Neuronal stem cell (in vitro differentiated cells): ENCODE data around the gene KRTCAP3.

Source experiments
- DNase-seq: peaks from one replicate; pipeline ENCODE4 v3.0.0-alpha.2; 2013; ENCODE audit warnings: low spot score
- H2AFZ ChIP-seq: one replicate; pipeline ENCODE4 v1.6.1; 2013; ENCODE audit warnings: mild to moderate bottlenecking, low read length, inconsistent platforms
- H2AK5ac ChIP-seq: 2 replicates; pipeline ENCODE4 v1.6.1; 2013; ENCODE audit warnings: low read depth, mild to moderate bottlenecking, inconsistent platforms, low read length, moderate library complexity, mixed read lengths
- H2BK120ac ChIP-seq: 2 replicates; pipeline ENCODE4 v1.6.1; 2013; ENCODE audit warnings: low read depth, mild to moderate bottlenecking, inconsistent platforms, low read length, moderate library complexity, mixed read lengths
- H2BK12ac ChIP-seq: one replicate; pipeline ENCODE4 v1.6.1; 2013; ENCODE audit warnings: low read length, inconsistent platforms
- H2BK15ac ChIP-seq: 2 replicates; pipeline ENCODE4 v1.6.1; 2013; ENCODE audit warnings: mild to moderate bottlenecking, low read length, inconsistent platforms, mixed read lengths
- H2BK5ac ChIP-seq: one replicate; pipeline ENCODE4 v1.6.1; 2013; ENCODE audit warnings: inconsistent platforms, mild to moderate bottlenecking, low read length, moderate library complexity
- H3K14ac ChIP-seq: one replicate; pipeline ENCODE4 v1.6.1; 2013; ENCODE audit warnings: low read length, inconsistent platforms
- H3K18ac ChIP-seq: 2 replicates; pipeline ENCODE4 v1.6.1; 2013; ENCODE audit warnings: low read length, inconsistent platforms
- H3K23ac ChIP-seq: 2 replicates; pipeline ENCODE4 v1.6.1; 2013; ENCODE audit warnings: low read depth, mild to moderate bottlenecking, mixed read lengths, low read length, inconsistent platforms; ENCODE audit not compliant: poor library complexity
- H3K27ac ChIP-seq: replicated peaks from 3 replicates; pipeline ENCODE4 v1.5.1; 2013; ENCODE audit warnings: low read length, inconsistent platforms
- H3K27me3 ChIP-seq, 3 experiments: 2 replicates each; pipeline ENCODE4 v1.6.1; 2013; ENCODE audit warnings: low read length in 3 of 3, mild to moderate bottlenecking in 2 of 3, inconsistent platforms in 1 of 3, low read depth in 1 of 3, mixed read lengths in 1 of 3, moderate library complexity in 1 of 3; ENCODE audit not compliant: control insufficient read depth in 3 of 3, insufficient read depth in 3 of 3
- H3K36me3 ChIP-seq, 2 donors: replicated peaks in 1 of 2; 2 replicates each; pipeline ENCODE4 v1.6.1; 2013; ENCODE audit warnings: low read length in 2 of 2; ENCODE audit not compliant: control insufficient read depth in 2 of 2, insufficient read depth in 2 of 2
- H3K4ac ChIP-seq: 2 replicates; pipeline ENCODE4 v1.6.1; 2013; ENCODE audit warnings: inconsistent platforms, mild to moderate bottlenecking, low read length, moderate library complexity
- H3K4me1 ChIP-seq, 2 donors: 1 replicate in 1 of 2; 2 replicates in 1 of 2; pipeline ENCODE4 v1.6.1; 2013; ENCODE audit warnings: low read length in 2 of 2, low read depth in 1 of 2; ENCODE audit not compliant: control insufficient read depth in 2 of 2, insufficient read depth in 1 of 2
- H3K4me2 ChIP-seq: one replicate; pipeline ENCODE4 v1.6.1; 2013; ENCODE audit warnings: mild to moderate bottlenecking, low read length, inconsistent platforms; ENCODE audit not compliant: insufficient read depth, poor library complexity, severe bottlenecking
- H3K4me3 ChIP-seq, 2 donors: 2 replicates each; pipeline ENCODE4 v1.5.1; 2013; ENCODE audit warnings: low read length in 2 of 2, mild to moderate bottlenecking in 2 of 2, inconsistent platforms in 1 of 2, moderate library complexity in 1 of 2
- H3K79me1 ChIP-seq: one replicate; pipeline ENCODE4 v1.6.1; 2013; ENCODE audit warnings: low read depth, mild to moderate bottlenecking, inconsistent platforms, low read length, moderate library complexity
- H3K9ac ChIP-seq: one replicate; pipeline ENCODE4 v1.6.1; 2013; ENCODE audit warnings: mild to moderate bottlenecking, low read depth, low read length, inconsistent platforms; ENCODE audit not compliant: poor library complexity
- H3K9me3 ChIP-seq, 2 donors: replicated peaks in 1 of 2; 2 replicates each; pipeline versions ENCODE3 to v1.6.1; 2013; ENCODE audit warnings: low read length in 2 of 2, mild to moderate bottlenecking in 2 of 2, inconsistent platforms in 1 of 2, low read depth in 1 of 2, mixed read lengths in 1 of 2, moderate library complexity in 1 of 2; ENCODE audit not compliant: control insufficient read depth in 2 of 2, insufficient read depth in 1 of 2
- H4K8ac ChIP-seq: one replicate; pipeline ENCODE4 v1.6.1; 2013; ENCODE audit warnings: low read depth, mild to moderate bottlenecking, inconsistent platforms, low read length, moderate library complexity
- H4K91ac ChIP-seq: one replicate; pipeline ENCODE4 v1.6.1; 2013; ENCODE audit warnings: low read length, low read depth, mild to moderate bottlenecking, inconsistent platforms; ENCODE audit not compliant: poor library complexity
- WGBS, 2 donors: extraction: QIAGEN DNeasy Blood & Tissue Kit; methylation state at CpG; one replicate each; pipeline ENCODE4 v1.1.7; 2013; ENCODE audit warnings: missing lambda C conversion rate in 2 of 2, mixed read lengths in 1 of 2; ENCODE audit not compliant: insufficient read length in 2 of 2, insufficient replicate concordance in 1 of 2; ENCODE audit errors: extremely low coverage in 2 of 2; 5-methylcytosine and 5-hydroxymethylcytosine counted together

The KRTCAP3 gene

GRCh38 chr2:27428213-27428977 is 13.8 kb upstream of the KRTCAP3 start, which contains the start of gene NRBP1:
NRBP1 (plus strand) TSS chr2:27428631; CDS start chr2:27433274, 4,643 bp downstream.
- Histone ChIP-seq H2AK5ac (no peak within 1 kb of the TSS), H3K79me1 (no peaks in the 10 kb centered on the region), H2AFZ (peak within 1 kb of the TSS; percentile 93), H2BK5ac (peak within 1 kb of the TSS; percentile 91), H3K18ac (peak within 1 kb of the TSS; percentile 99), H3K9me3 (no peaks in the 10 kb centered on the region), H3K4ac (no peak within 1 kb of the TSS), H3K4me1 (peaks cover 2 to 3% of the 10 kb centered on the region in 2 donors), H4K8ac (no peak within 1 kb of the TSS), H3K4me3 (peak within 1 kb of the TSS; percentile 98), H3K36me3 (peaks cover 4 to 22% of the 10 kb centered on the region in 2 donors), H3K27ac (peak within 1 kb of the TSS; percentile 94), H2BK12ac (no peak within 1 kb of the TSS), H3K27me3 (no peaks in the 10 kb centered on the region), H3K4me2 (peak within 1 kb of the TSS; percentile 71), H4K91ac (no peak within 1 kb of the TSS), H3K14ac (peak within 1 kb of the TSS; percentile 75), H2BK120ac (peak within 1 kb of the TSS; percentile 57), H2BK15ac (peak within 1 kb of the TSS; percentile 37), H3K9ac (peak within 1 kb of the TSS; percentile 87), H3K23ac (peak within 1 kb of the TSS; percentile 96)
- peak; percentile 94 for DNase-seq
- WGBS, 2 donors = no CpG with 5 or more reads among the region's 75 CpGs

DNA sequence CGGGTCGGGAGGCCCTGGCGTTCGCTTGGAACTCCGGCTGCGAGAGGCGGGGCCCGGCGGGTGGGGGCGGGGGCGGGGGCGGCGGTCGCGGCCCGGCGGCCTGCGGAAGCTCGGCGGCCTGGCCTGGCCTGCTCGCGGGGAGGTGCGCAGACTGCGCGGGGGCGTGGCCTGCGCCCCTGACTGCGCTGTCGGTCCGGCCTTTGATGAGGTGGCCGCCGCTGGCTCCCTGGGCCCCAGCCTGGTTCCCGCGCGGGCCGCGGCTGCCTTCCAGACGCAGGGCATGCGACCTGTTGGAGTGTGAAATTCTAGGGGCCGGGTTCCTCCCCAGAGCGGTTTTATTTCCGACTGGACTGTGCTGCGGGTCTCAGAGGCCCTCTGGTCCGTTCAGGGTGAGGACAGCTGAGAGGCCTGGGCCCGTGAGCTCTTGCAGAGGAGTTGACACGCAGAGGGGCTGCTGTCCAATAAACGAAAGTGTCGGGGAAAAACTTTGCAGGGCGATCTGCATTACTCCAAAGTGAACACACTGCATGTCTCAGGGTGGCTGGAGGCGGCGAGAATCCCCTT is 13.1 kb upstream of the KRTCAP3 start:
- Histone ChIP-seq H3K14ac (peak overlapping the region; percentile 75), H2AK5ac (no peak overlapping the region), H2BK12ac (no peak overlapping the region), H3K23ac (peak overlapping the region; percentile 96), H2BK15ac (no peak overlapping the region), H2AFZ (peak overlapping the region; percentile 93), H4K91ac (no peak overlapping the region), H2BK120ac (no peak overlapping the region), H3K4me2 (peak overlapping the region; percentile 71), H3K4me3 (peak overlapping the region; percentile 98), H3K9me3 (no peaks in the 10 kb centered on the region), H3K27me3 (no peaks in the 10 kb centered on the region), H3K9ac (peak overlapping the region; percentile 87), H3K4me1 (peaks cover 2 to 3% of the 10 kb centered on the region in 2 donors), H4K8ac (no peak overlapping the region), H3K4ac (no peak overlapping the region), H3K79me1 (no peaks in the 10 kb centered on the region), H3K27ac (peak overlapping the region; percentile 94), H3K36me3 (peaks cover 9 to 29% of the 10 kb centered on the region in 2 donors), H3K18ac (peak overlapping the region; percentile 99), H2BK5ac (peak overlapping the region; percentile 91)
- peak; percentile 79 for DNase-seq
- WGBS, 2 donors = no CpG with 5 or more reads among the region's 51 CpGs

- Histone ChIP-seq H3K36me3 (peaks cover 28 to 52% of the 10 kb centered on the region in 2 donors), H3K4me2 (no peak overlapping the region), H3K18ac (no peak overlapping the region), H3K14ac (no peak overlapping the region), H2BK5ac (no peak overlapping the region), H2AFZ (no peak overlapping the region), H4K91ac (no peak overlapping the region), H3K9me3 (no peaks in the 10 kb centered on the region), H3K27ac (no peak overlapping the region), H3K23ac (no peak overlapping the region), H3K4ac (no peak overlapping the region), H2BK15ac (no peak overlapping the region), H3K27me3 (no peaks in the 10 kb centered on the region), H2BK12ac (no peak overlapping the region), H3K4me3 (no peak overlapping the region), H4K8ac (peak overlapping the region; percentile 52), H3K4me1 (peaks cover 2 to 3% of the 10 kb centered on the region in 2 donors), H3K79me1 (no peaks in the 10 kb centered on the region), H2AK5ac (no peak overlapping the region), H3K9ac (no peak overlapping the region), H2BK120ac (no peak overlapping the region)
- no peak for DNase-seq
Measured at GRCh38 chr2:27431395-27431794, 10.8 kb upstream of the KRTCAP3 start.

DNA sequence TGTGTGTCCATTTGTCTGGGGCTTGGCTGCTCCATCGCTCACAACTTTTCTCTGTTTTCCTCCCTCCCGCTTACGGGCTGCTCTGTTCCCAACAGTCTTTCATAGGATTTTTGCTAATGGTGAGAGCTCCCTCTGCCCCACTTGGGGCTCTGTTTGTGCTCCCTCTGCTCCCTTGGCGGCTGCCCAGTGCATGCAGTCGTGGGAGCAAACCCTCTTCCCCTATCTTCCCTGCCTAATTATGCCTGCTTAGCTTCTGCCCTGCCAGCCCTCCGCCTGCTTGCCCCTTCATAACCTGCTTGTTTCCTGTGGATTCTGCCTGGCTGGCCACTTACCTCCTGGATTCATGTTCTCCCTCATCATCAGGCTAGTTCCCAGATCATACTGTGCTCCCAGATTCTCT is 6.6 kb upstream of the KRTCAP3 start:
- Histone ChIP-seq H2AK5ac (no peak overlapping the region), H3K14ac (no peak overlapping the region), H3K27me3 (no peaks in the 10 kb centered on the region), H2BK5ac (no peak overlapping the region), H3K9ac (no peak overlapping the region), H3K36me3 (peaks cover 48 to 88% of the 10 kb centered on the region in 2 donors), H2BK15ac (no peak overlapping the region), H3K9me3 (no peaks in the 10 kb centered on the region), H3K4me1 (no peaks in the 10 kb centered on the region), H2AFZ (no peak overlapping the region), H4K8ac (no peak overlapping the region), H3K79me1 (no peaks in the 10 kb centered on the region), H2BK12ac (no peak overlapping the region), H3K23ac (no peak overlapping the region), H2BK120ac (no peak overlapping the region), H3K4ac (no peak overlapping the region), H3K4me3 (no peak overlapping the region), H4K91ac (no peak overlapping the region), H3K4me2 (no peak overlapping the region), H3K18ac (no peak overlapping the region), H3K27ac (no peak overlapping the region)
- DNase-seq = no peak
- no CpG with 5 or more reads among the region's 6 CpGs for WGBS, 2 donors
